HG03196 (cell line): ENCODE results near the gene HADHA.
"Not testable (repeated sequence)": the region's sequence is repeated elsewhere in the genome, so short reads cannot be mapped to it uniquely, and the experiment has no call there.

Experiments
- ATAC-seq: cut with Tn5 transposase; IDR thresholded peaks from one replicate; pipeline ENCODE4 v1.9.1; 2021; ENCODE audit not compliant: unreplicated experiment

The HADHA gene

GRCh38 chr2:26244309-26245230 is at the start of gene HADHA, which contains the start of gene HADHB:
Gene HADHA (minus strand): TSS chr2:26244632. CDS start chr2:26244596, 36 bp downstream.
Gene HADHB (plus strand): TSS chr2:26244939. CDS start chr2:26254255, 9,316 bp downstream.
- ATAC-seq, result peak; percentile 66

- no peak for ATAC-seq
These were observed 48.2 kb upstream of the HADHA start for GRCh38 chr2:26292646-26293045.

- ATAC-seq, result no peak
These were observed 45.6 kb upstream of the HADHA start for GRCh38 chr2:26290001-26290400.

- no peak for ATAC-seq
These were observed 41.5 kb upstream of the HADHA start for GRCh38 chr2:26285931-26286330.

- ATAC-seq, result no peak
These were observed 39.7 kb upstream of the HADHA start for GRCh38 chr2:26284132-26284531.

GRCh38 chr2:26283606-26284005 is 39.2 kb upstream of the HADHA start:
- ATAC-seq, result no peak

- ATAC-seq, result no peak
These were observed 36.8 kb upstream of the HADHA start for GRCh38 chr2:26281226-26281625.

GRCh38 chr2:26279886-26280285 is 35.5 kb upstream of the HADHA start:
- ATAC-seq, result no peak

GRCh38 chr2:26276484-26277227 is 32.2 kb upstream of the HADHA start:
- ATAC-seq, result no peak

GRCh38 chr2:26274058-26274613 is 29.7 kb upstream of the HADHA start:
- no peak for ATAC-seq

GRCh38 chr2:26273501-26273900 is 29.1 kb upstream of the HADHA start:
- ATAC-seq, result no peak

- no peak for ATAC-seq
These were observed 25.9 kb upstream of the HADHA start for GRCh38 chr2:26270373-26270772.

GRCh38 chr2:26269571-26270158 is 25.2 kb upstream of the HADHA start:
- ATAC-seq, result no peak

- ATAC-seq, result not testable (repeated sequence)
These were observed 24.4 kb upstream of the HADHA start for GRCh38 chr2:26268670-26269385.

- ATAC-seq, result no peak
These were observed 23.8 kb upstream of the HADHA start for GRCh38 chr2:26268213-26268612.

- not testable (repeated sequence) for ATAC-seq
These were observed 14.4 kb upstream of the HADHA start for GRCh38 chr2:26258836-26259235.

GRCh38 chr2:26255759-26256384 is 11.4 kb upstream of the HADHA start:
- no peak for ATAC-seq

GRCh38 chr2:26251893-26252292 is 7.5 kb upstream of the HADHA start:
- ATAC-seq, result no peak

- no peak for ATAC-seq
These were observed 5.2 kb upstream of the HADHA start for GRCh38 chr2:26249625-26250024.

- no peak for ATAC-seq
These were observed 2.4 kb upstream of the HADHA start for GRCh38 chr2:26246818-26247217.
